ENCODE measurements around the gene HSFY2. TPM values are rescaled to one million over a fixed set of nuclear protein-coding genes. Genes with fewer than 3 reads are reported as not detected.

Gene HSFY2
- total RNA-seq, 2 experiments from 2014 or later = not detected

Other genes starting within 250 kb of the HSFY2 start
- not detected for gene HSFY1, start 227.0 kb downstream of the HSFY2 start, total RNA-seq